Nephron (organoid): ENCODE data around the gene RTL3.

Source experiments
- H3K27ac Mint-ChIP-seq, 3 experiments: 2 replicates each; pipeline ENCODE4 v1.8.0; 2020; ENCODE audit warnings: mixed read lengths in 3 of 3, mild to moderate bottlenecking in 2 of 3, moderate library complexity in 1 of 3
- H3K27me3 Mint-ChIP-seq: 2 replicates; pipeline ENCODE4 v1.8.0; 2021; ENCODE audit warnings: low read depth, mild to moderate bottlenecking, moderate library complexity, mixed read lengths
- H3K36me3 Mint-ChIP-seq: 2 replicates; pipeline ENCODE4 v1.8.0; 2020; ENCODE audit warnings: low read depth, mixed read lengths
- H3K4me1 Mint-ChIP-seq: 2 replicates; pipeline ENCODE4 v1.8.0; 2020; ENCODE audit warnings: mixed read lengths
- H3K4me3 Mint-ChIP-seq, 3 experiments: 2 replicates each; pipeline ENCODE4 v1.8.0; 2020; ENCODE audit warnings: mild to moderate bottlenecking in 3 of 3, mixed read lengths in 3 of 3, moderate library complexity in 2 of 3
- H3K9me3 Mint-ChIP-seq: 2 replicates; pipeline ENCODE4 v1.8.0; 2020; ENCODE audit warnings: mixed read lengths
- CTCF ChIP-seq, 3 experiments: fragments of 200-600 bp; sonication (generic); IDR thresholded peaks; one replicate each; pipeline ENCODE4 v1.5.0; 2021; ENCODE audit warnings: antibody characterized with exemption in 3 of 3; ENCODE audit not compliant: unreplicated experiment in 3 of 3

RTL3 gene

GRCh38 chrX:78658845-78659744, at the start of gene RTL3:
Gene RTL3, minus strand, starts transcription at chrX:78659328. Its CDS starts 908 bp downstream, at chrX:78658420.
- Mint-ChIP-seq H3K27ac (no peak within 1 kb of the TSS), H3K27me3 (no peaks in the 10 kb centered on the region), H3K4me1 (peaks cover 10% of the 10 kb centered on the region), H3K9me3 (peaks cover 3% of the 10 kb centered on the region), H3K4me3 (no peak within 1 kb of the TSS), H3K36me3 (no peaks in the 10 kb centered on the region)
- no peak for TF ChIP-seq CTCF (IDR thresholded peaks at IDR 0.05; ENCODE audit: unreplicated experiment in 3 of 3)

- Mint-ChIP-seq H3K36me3 (no peaks in the 10 kb centered on the region), H3K27ac (peak overlapping the region in 2 of 3 experiments; percentile 58 to 64), H3K4me3 (no peak overlapping the region), H3K9me3 (peaks cover 6% of the 10 kb centered on the region), H3K4me1 (peaks cover 24% of the 10 kb centered on the region), H3K27me3 (no peaks in the 10 kb centered on the region)
- TF ChIP-seq CTCF (IDR thresholded peaks at IDR 0.05; ENCODE audit: unreplicated experiment in 3 of 3): no peak
These were observed 49.7 kb upstream of the RTL3 start for GRCh38 chrX:78708816-78709215.

- no peak for TF ChIP-seq CTCF (IDR thresholded peaks at IDR 0.05; ENCODE audit: unreplicated experiment in 3 of 3)
- Mint-ChIP-seq H3K27me3 (no peaks in the 10 kb centered on the region), H3K4me3 (no peak overlapping the region)
These were observed 49.1 kb upstream of the RTL3 start for GRCh38 chrX:78708262-78708661.

DNA sequence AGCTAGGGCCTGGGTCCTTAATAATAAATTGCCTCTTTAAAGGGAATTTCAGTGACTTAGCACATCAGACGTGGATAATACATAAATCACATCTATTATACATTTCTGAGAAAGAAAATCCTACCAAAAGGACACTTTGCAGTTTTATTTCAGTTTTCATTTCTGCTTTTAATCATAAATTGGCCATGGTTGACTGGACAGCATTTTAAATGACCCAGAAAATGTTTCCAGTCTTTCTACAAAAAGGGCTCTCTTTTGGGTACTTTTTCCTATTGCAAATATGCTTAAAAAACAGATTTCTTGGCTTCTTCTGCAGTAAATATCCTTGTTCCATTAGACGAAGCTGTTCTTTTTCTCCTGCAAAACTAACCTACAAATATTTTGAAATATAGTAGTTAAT, 46.9 kb upstream of the RTL3 start:
- no peak overlapping the region for H3K4me3 Mint-ChIP-seq
- no peaks in the 10 kb centered on the region for H3K27me3 Mint-ChIP-seq
- peak overlapping the region in 1 of 3 experiments; percentile 62 for H3K27ac Mint-ChIP-seq
- peaks cover 6% of the 10 kb centered on the region for H3K9me3 Mint-ChIP-seq
- peaks cover 8% of the 10 kb centered on the region for H3K4me1 Mint-ChIP-seq
- no peaks in the 10 kb centered on the region for H3K36me3 Mint-ChIP-seq
- no peak for TF ChIP-seq CTCF (IDR thresholded peaks at IDR 0.05; ENCODE audit: unreplicated experiment in 3 of 3)

More at GRCh38 chrX:78708262-78708661, 49.1 kb upstream of the RTL3 start:
- Mint-ChIP-seq H3K27ac (peak overlapping the region in 2 of 3 experiments; percentile 32 to 58), H3K36me3 (no peaks in the 10 kb centered on the region), H3K9me3 (peaks cover 6% of the 10 kb centered on the region), H3K4me1 (peaks cover 21% of the 10 kb centered on the region)

DNA sequence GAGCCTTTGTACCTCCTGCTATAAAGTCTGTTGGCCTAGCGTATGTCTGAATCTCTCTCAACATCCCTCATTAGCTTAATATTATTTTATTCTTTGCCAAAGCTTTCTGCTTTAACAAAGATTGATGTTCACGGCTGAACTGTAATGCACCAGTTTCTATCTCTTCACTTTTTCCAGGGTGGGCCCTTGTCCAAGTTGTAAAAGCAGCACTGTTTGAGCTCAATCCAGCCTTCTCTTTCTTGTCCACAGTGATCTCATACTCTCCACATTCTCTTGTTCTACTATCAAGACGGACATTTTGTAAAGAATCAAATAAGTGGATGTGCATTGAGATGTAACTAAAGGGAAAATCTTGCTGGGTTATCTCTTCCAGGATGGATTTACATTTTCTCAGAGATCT, 34.4 kb upstream of the RTL3 start:
- H3K27me3 Mint-ChIP-seq: no peaks in the 10 kb centered on the region
- H3K36me3 Mint-ChIP-seq: no peaks in the 10 kb centered on the region
- peak overlapping the region; percentile 77 to 92 (median 89) for H3K27ac Mint-ChIP-seq
- peaks cover 20% of the 10 kb centered on the region for H3K9me3 Mint-ChIP-seq
- TF ChIP-seq CTCF (IDR thresholded peaks at IDR 0.05; ENCODE audit: unreplicated experiment in 3 of 3): no peak
- no peaks in the 10 kb centered on the region for H3K4me1 Mint-ChIP-seq
- no peak overlapping the region for H3K4me3 Mint-ChIP-seq
